Mucosa of rectum (tissue), 2 donors: ENCODE data around the gene PSTK.

ENCODE experiments used
- H3K27ac ChIP-seq, 2 donors: one replicate each; pipeline ENCODE4 v1.7.0; 2013; ENCODE audit warnings: inconsistent platforms in 2 of 2, low read depth in 2 of 2, low read length in 2 of 2
- H3K27me3 ChIP-seq, 2 donors: one replicate each; pipeline ENCODE4 v1.7.0; 2013; ENCODE audit warnings: low read length in 2 of 2; ENCODE audit not compliant: control insufficient read depth in 2 of 2, insufficient read depth in 2 of 2
- H3K36me3 ChIP-seq, 2 donors: one replicate each; pipeline ENCODE4 v1.7.0; 2013; ENCODE audit warnings: low read length in 2 of 2; ENCODE audit not compliant: control insufficient read depth in 2 of 2, insufficient read depth in 2 of 2
- H3K4me1 ChIP-seq, 2 donors: one replicate each; pipeline ENCODE4 v1.7.0; 2013; ENCODE audit warnings: low read length in 2 of 2, mild to moderate bottlenecking in 1 of 2; ENCODE audit not compliant: control insufficient read depth in 2 of 2, insufficient read depth in 2 of 2
- H3K4me3 ChIP-seq, 2 donors: one replicate each; pipeline ENCODE4 v1.7.0; 2013; ENCODE audit warnings: low read length in 2 of 2
- H3K9ac ChIP-seq, 2 donors: one replicate each; pipeline ENCODE4 v1.7.0; 2013; ENCODE audit warnings: low read length in 2 of 2, low read depth in 1 of 2, mild to moderate bottlenecking in 1 of 2
- H3K9me3 ChIP-seq, 2 donors: one replicate each; pipeline ENCODE4 v1.7.0; 2013; ENCODE audit warnings: low read length in 2 of 2; ENCODE audit not compliant: control insufficient read depth in 2 of 2
- donor health status: healthy.
- donor health status: Normal muscosa, but diverticular disease.

The PSTK gene

DNA sequence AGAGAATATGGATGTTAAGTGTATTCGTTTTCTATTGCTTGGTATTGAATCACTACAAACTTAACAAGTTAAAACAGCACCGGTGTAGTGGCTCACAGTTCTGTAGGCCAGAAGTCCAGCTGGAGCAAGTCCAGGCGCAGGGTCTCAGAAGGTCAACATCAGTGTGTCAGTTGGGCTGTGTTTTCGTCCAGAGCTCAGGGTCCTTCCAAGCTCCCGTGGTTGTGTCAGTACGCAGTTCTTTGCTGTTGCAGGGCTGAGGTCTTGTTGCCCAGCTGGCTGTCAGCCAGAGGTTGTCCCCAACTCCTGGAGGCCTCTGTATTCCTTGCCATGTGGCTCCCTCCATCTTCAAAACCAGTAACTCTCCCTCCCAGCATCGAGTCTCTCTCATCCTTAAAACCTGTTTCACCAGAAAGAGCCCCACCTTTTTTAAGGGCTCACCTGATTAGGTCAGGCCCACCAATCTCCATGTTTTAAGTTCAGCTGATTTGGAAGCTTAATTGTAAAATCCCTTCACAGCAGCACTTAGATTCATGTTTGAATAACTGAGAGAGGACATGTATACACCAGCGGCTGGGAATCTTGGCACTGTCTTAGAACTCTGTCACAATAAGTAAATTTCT lies 55.4 kb downstream of the PSTK start:
- H3K27ac ChIP-seq = no peak overlapping the region
- H3K9ac ChIP-seq = no peak overlapping the region
- H3K4me3 ChIP-seq = no peak overlapping the region
- no peaks in the 10 kb centered on the region for H3K9me3 ChIP-seq
- no peaks in the 10 kb centered on the region for H3K27me3 ChIP-seq
- peaks cover 4 to 7% of the 10 kb centered on the region in 2 donors for H3K4me1 ChIP-seq
- no peaks in the 10 kb centered on the region for H3K36me3 ChIP-seq

DNA sequence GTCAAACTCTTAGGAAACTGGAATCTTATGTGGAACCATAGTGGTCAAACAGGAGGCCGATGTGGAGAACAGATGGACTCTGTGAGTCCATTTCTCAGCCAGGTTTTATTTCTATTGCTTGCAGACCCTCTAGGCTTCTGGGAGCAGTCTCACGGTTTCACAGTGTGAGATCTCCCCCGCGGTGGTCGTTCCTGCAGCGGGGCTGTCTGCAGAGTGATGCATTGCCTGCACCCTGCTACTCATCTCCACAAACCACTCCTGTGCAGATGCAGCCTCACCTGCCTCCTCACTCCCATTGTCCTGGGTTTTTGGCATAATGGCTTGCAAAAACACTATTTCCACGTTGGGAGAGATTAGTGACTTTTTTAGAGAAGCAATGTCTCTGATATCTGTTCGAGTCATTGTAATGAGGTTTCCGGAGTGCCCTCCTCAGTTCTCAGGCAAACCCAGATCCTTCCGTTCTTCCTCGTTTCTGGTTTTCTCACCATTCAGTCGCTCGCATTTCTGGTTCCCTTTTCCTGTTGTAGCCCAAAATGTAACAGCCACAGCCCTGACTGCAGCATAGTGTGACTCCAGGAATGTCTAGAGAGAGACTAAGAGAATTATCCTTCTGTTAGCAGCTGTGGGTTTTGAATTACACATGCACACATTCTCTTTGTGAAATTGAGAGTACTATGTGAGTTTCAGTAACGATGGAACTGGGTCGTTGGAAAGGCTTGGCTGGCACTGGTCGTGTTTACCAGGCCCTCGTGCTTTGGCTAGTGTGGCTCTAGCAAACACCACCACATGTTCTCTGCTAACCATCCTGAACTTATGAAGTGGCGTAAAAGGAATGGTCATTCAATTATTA lies 58.8 kb downstream of the PSTK start:
- Histone ChIP-seq H3K9ac (no peak overlapping the region), H3K36me3 (no peaks in the 10 kb centered on the region), H3K4me1 (peaks cover 4 to 7% of the 10 kb centered on the region in 2 donors), H3K27ac (peak overlapping the region; percentile 32 to 53), H3K4me3 (no peak overlapping the region), H3K27me3 (no peaks in the 10 kb centered on the region), H3K9me3 (no peaks in the 10 kb centered on the region)

DNA sequence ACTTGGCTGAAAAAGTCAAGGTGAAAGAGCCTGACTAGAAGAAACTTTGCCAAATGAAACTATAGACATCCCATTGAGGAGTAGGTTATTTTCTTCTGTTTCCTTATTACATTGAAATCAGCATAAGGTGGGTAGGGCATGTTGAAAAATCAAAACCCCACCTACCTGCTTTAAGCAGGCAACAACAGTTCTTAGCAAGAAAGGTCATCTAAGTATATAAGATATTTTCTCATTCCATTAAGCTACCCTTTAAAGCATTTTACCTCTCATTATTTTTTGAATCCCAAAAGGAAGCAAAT lies 59.4 kb downstream of the PSTK start:
- Histone ChIP-seq H3K27ac (peak overlapping the region; percentile 32 to 53), H3K9me3 (no peaks in the 10 kb centered on the region), H3K36me3 (no peaks in the 10 kb centered on the region), H3K4me3 (no peak overlapping the region), H3K27me3 (no peaks in the 10 kb centered on the region), H3K9ac (no peak overlapping the region), H3K4me1 (peaks cover 4 to 7% of the 10 kb centered on the region in 2 donors)
